Psoas muscle (tissue), 8 donors: Measurements from ENCODE around the gene CABCOCO1. TPM values are rescaled to one million over a fixed set of nuclear protein-coding genes. Genes with fewer than 3 reads are reported as not detected.

Experiments
- ATAC-seq, 4 donors: fragments of 200-7000 bp; cut with Tn5 transposase; one replicate each; pipeline ENCODE4 v1.9.1; 2020; ENCODE audit warnings: moderate library complexity in 3 of 4, mild to moderate bottlenecking in 2 of 4
- DNase-seq, 2 donors: peaks; one replicate each; pipeline ENCODE4 v3.0.0-alpha.2; 2020
- H3K27ac ChIP-seq: fragments of 200-600 bp; one replicate; pipeline ENCODE4 v1.8.0; 2022
- H3K27me3 ChIP-seq, 3 donors: fragments of 200-600 bp in 1 of 3; one replicate each; pipeline versions ENCODE4 v1.6.1 to v1.8.0; 2013 to 2022; ENCODE audit warnings: low read length in 2 of 3, mild to moderate bottlenecking in 2 of 3, moderate library complexity in 1 of 3; ENCODE audit not compliant: insufficient read depth in 3 of 3
- H3K36me3 ChIP-seq, 2 donors: fragments of 200-600 bp in 1 of 2; one replicate each; pipeline versions ENCODE4 v1.6.1 to v1.8.0; 2013 to 2022; ENCODE audit warnings: low read depth in 1 of 2, mild to moderate bottlenecking in 1 of 2, moderate library complexity in 1 of 2; ENCODE audit not compliant: insufficient read depth in 1 of 2
- H3K4me1 ChIP-seq: fragments of 200-600 bp; one replicate; pipeline ENCODE4 v1.8.0; 2022
- H3K4me3 ChIP-seq: fragments of 200-600 bp; one replicate; pipeline ENCODE4 v1.8.0; 2022; ENCODE audit warnings: mild to moderate bottlenecking
- H3K9me3 ChIP-seq: fragments of 200-600 bp; one replicate; pipeline ENCODE4 v1.8.0; 2022
- WGBS, 3 donors: extraction: QIAGEN DNeasy Blood & Tissue Kit; methylation state at CpG; one replicate each; pipeline versions ENCODE4 v1.1.6 to v1.1.7; 2013; 5-methylcytosine and 5-hydroxymethylcytosine counted together
- intact Hi-C, 2 donors: fragments of 100-400 bp; cut with DNase I; formaldehyde crosslinking; loops; one replicate each; pipeline versions ENCODE4 v1.11.0 to v1.14.2; 2022
- polyA plus RNA-seq, 3 donors: library from polyadenylated mRNA; stranded (reverse); fragments of 200-250 nt; gene quantifications; one replicate each; pipeline ENCODE4 v1.2.3, GENCODE V29; 2013
- total RNA-seq, 4 donors: library from RNA; stranded (reverse); fragmentation: NEBNext Ultra II Directional in 2 of 4; extraction: Animal tissue kit (Norgen Biotek cat#: 25700) in 2 of 4; gene quantifications; one replicate each; pipeline versions ENCODE4 v1.2.1 to v1.2.4, GENCODE V29; 2021 to 2023
- TF ChIP-seq, protein P1 (sequence below): fragments of 200-600 bp; IDR thresholded peaks from one replicate; pipeline ENCODE4 v1.8.0; 2022; ENCODE audit warnings: antibody characterized with exemption
- donor health status: healthy with polysubstance abuse.
- donor health status: DM: no; HTN: no; CAD: no; lungs with moderate emphysema.
- donor health status: Bipolar disorder and iron deficiency.
- donor health status: healthy.
- donor health status: DM: yes; HTN: yes; CAD: no.
- donor health status: DM: no; HTN: no; CAD: no.
- donor health status: DM: no; HTN: no; CAD: no.
- donor health status: DM: yes; HTN: yes; CAD: no.

CABCOCO1 gene
- total and polyA plus RNA-seq, 7 donors, result 0.03 to 0.04 TPM; not detected in 5

DNA sequence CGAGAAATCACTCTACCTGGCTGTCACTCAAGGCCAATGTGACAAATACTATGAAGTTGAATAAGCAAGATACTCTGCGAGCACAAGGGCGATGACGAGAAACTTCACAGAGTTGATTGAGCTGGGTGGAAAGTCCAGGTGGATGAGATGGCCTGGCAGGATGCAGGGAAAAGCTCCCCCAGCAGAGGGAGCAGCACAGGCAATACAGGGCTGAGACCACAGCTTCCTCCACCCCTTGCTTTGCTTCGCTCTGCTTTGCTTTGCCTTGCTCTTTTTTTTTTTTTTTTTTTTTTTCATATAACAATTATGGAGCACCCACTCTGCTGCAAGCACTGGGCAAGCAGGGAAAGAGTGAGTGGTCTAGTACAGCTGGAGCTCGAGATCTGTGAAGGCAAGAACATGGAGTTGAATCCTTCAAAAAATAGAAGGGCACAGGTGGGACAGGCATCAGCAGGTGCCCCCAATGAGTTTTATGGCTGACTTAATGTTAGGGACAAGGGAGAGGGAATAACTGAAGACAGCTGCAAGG, 88.3 kb downstream of the CABCOCO1 start:
- peaks cover 11% of the 10 kb centered on the region for H3K4me1 ChIP-seq
- intact Hi-C loops, result loop anchor here (5.0 to 10.0 kb wide), 2 partner anchors 494 to 496 kb away; no protein-coding TSS in a partner anchor
- H3K4me3 ChIP-seq, result no peak overlapping the region
- DNase-seq (peak; percentile 50 to 58), ATAC-seq (peak; percentile 75 to 88 (median 79))
- 76 to 84% (median 78%) methylated on average over 6 of the region's 6 CpGs for whole genome bisulfite sequencing, 3 donors
- TF ChIP-seq, protein P1, sequence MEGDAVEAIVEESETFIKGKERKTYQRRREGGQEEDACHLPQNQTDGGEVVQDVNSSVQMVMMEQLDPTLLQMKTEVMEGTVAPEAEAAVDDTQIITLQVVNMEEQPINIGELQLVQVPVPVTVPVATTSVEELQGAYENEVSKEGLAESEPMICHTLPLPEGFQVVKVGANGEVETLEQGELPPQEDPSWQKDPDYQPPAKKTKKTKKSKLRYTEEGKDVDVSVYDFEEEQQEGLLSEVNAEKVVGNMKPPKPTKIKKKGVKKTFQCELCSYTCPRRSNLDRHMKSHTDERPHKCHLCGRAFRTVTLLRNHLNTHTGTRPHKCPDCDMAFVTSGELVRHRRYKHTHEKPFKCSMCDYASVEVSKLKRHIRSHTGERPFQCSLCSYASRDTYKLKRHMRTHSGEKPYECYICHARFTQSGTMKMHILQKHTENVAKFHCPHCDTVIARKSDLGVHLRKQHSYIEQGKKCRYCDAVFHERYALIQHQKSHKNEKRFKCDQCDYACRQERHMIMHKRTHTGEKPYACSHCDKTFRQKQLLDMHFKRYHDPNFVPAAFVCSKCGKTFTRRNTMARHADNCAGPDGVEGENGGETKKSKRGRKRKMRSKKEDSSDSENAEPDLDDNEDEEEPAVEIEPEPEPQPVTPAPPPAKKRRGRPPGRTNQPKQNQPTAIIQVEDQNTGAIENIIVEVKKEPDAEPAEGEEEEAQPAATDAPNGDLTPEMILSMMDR, result peak; percentile 64
- no peaks in the 10 kb centered on the region for H3K27me3 ChIP-seq
- no peak overlapping the region for H3K27ac ChIP-seq
- H3K36me3 ChIP-seq, result no peaks in the 10 kb centered on the region
- no peaks in the 10 kb centered on the region for H3K9me3 ChIP-seq

- no peak for DNase-seq
- H3K27me3 ChIP-seq, result no peaks in the 10 kb centered on the region
- 56 to 68% (median 63%) methylated on average over 3 of the region's 3 CpGs for WGBS, 3 donors
- ATAC-seq, result no peak
- intact Hi-C loops, result loop anchor here (5.0 to 10.0 kb wide), 2 partner anchors 493 to 496 kb away; no protein-coding TSS in a partner anchor
- no peaks in the 10 kb centered on the region for H3K9me3 ChIP-seq
- no peak overlapping the region for H3K27ac ChIP-seq
- H3K36me3 ChIP-seq, result no peaks in the 10 kb centered on the region
- no peak overlapping the region for H3K4me3 ChIP-seq
- TF ChIP-seq, protein P1, result no peak
- peaks cover 11% of the 10 kb centered on the region for H3K4me1 ChIP-seq
Measured at GRCh38 chr10:61751599-61751998, 88.9 kb downstream of the CABCOCO1 start.

GRCh38 chr10:61752111-61753011, 89.6 kb downstream of the CABCOCO1 start:
- no peaks in the 10 kb centered on the region for H3K9me3 ChIP-seq
- ATAC-seq (peak in 1 of 4 donors; percentile 48), DNase-seq (no peak)
- WGBS, 3 donors, result 38 to 46% (median 46%) methylated on average over 6 of the region's 6 CpGs
- TF ChIP-seq, protein P1, result no peak
- intact Hi-C loops, result loop anchor here (5.0 to 10.0 kb wide), 2 partner anchors 492 to 495 kb away; no protein-coding TSS in a partner anchor
- no peaks in the 10 kb centered on the region for H3K36me3 ChIP-seq
- no peak overlapping the region for H3K4me3 ChIP-seq
- peak overlapping the region; percentile 13 for H3K27ac ChIP-seq
- H3K27me3 ChIP-seq, result no peaks in the 10 kb centered on the region
- peaks cover 11% of the 10 kb centered on the region for H3K4me1 ChIP-seq

DNA sequence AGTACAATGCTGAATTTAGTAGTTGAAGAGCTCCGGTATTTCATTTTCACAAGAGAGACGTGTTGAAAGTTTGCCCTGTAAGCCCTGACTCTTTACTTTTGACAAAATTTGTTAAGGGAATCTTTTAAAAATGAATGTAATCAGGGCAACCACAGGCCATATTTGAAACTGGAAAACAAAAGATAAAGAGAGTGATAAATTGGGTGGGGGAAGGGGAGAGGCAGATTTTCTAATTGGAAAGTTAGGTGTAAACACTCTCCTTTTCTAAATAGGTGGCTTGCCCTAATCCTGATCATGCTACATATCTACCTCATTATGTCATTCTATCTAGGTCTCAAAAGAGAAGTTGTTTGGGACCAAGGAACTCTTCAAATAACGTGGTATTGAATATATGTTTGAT, 90.7 kb downstream of the CABCOCO1 start:
- intact Hi-C loops, result loop anchor here (5.0 to 10.0 kb wide), 2 partner anchors 491 to 494 kb away; no protein-coding TSS in a partner anchor
- WGBS, 3 donors, result 81 to 92% (median 87%) methylated on average over 3 of the region's 3 CpGs
- no peak for ATAC-seq

More for the DNA sequence above, 90.7 kb downstream of the CABCOCO1 start:
- Histone ChIP-seq H3K27ac (no peak overlapping the region), H3K9me3 (no peaks in the 10 kb centered on the region), H3K27me3 (no peaks in the 10 kb centered on the region), H3K36me3 (no peaks in the 10 kb centered on the region), H3K4me1 (peaks cover 11% of the 10 kb centered on the region), H3K4me3 (no peak overlapping the region)
- TF ChIP-seq, protein P1, result no peak
- no peak for DNase-seq
